K562 (cell line): ENCODE measurements around the gene BZW2. TPM values are rescaled to one million over a fixed set of nuclear protein-coding genes. Genes with fewer than 3 reads are reported as not detected.

Experiments used
- ARID3B ChIP-seq: fragments of 250-450 bp; sonication (Bioruptor Pico); IDR thresholded peaks from 2 replicates; pipeline ENCODE4 v1.4.0; 2020; ENCODE audit warnings: borderline replicate concordance
- ASH1L ChIP-seq: fragments of 450-650 bp; IDR thresholded peaks from 2 replicates; pipeline ENCODE4 v1.6.1; 2018; ENCODE audit warnings: borderline replicate concordance, mild to moderate bottlenecking, low read depth; ENCODE audit not compliant: partially characterized antibody
- IFI16 ChIP-seq: fragments of 250-450 bp; sonication (Bioruptor Pico); IDR thresholded peaks from 2 replicates; pipeline ENCODE4 v2.1.2; 2022; ENCODE audit warnings: mild to moderate bottlenecking, inconsistent platforms
- JUND ChIP-seq, 2 experiments: IDR thresholded peaks; 2 replicates in 1 of 2; 3 replicates in 1 of 2; pipeline ENCODE4 v1.6.1; 2011; ENCODE audit warnings: borderline replicate concordance in 2 of 2, low read depth in 2 of 2, low read length in 2 of 2, improper control_type of control experiment in 1 of 2, missing biosample characterization in 1 of 2, missing genetic modification characterization in 1 of 2, missing genetic modification reagents in 1 of 2
- KLF16 ChIP-seq: IDR thresholded peaks from 2 replicates; pipeline ENCODE4 v1.6.1; 2016; ENCODE audit warnings: antibody characterized with exemption
- NFYB ChIP-seq: IDR thresholded peaks from 2 replicates; pipeline ENCODE4 v1.6.1; 2011; ENCODE audit warnings: mild to moderate bottlenecking, moderate library complexity; ENCODE audit not compliant: insufficient read length; ENCODE audit errors: extremely low read depth
- PBX2 ChIP-seq, 2 experiments: IDR thresholded peaks in 1 of 2; conservative IDR thresholded peaks in 1 of 2; 2 replicates each; pipeline ENCODE4 v1.6.1; 2016; ENCODE audit warnings: low read depth in 2 of 2, mild to moderate bottlenecking in 1 of 2, missing compliant biosample characterization in 1 of 2, missing genetic modification characterization in 1 of 2, moderate library complexity in 1 of 2
- POLR3A ChIP-seq: IDR thresholded peaks from 2 replicates; pipeline ENCODE4 v1.6.1; 2011; ENCODE audit warnings: borderline replicate concordance, mild to moderate bottlenecking, moderate library complexity; ENCODE audit not compliant: insufficient read length, insufficient read depth; ENCODE audit errors: extremely low read depth
- RHOXF2B ChIP-seq: fragments of 250-450 bp; sonication (Bioruptor Pico); conservative IDR thresholded peaks from 2 replicates; pipeline ENCODE4 v1.5.1; 2021
- SMARCA5 ChIP-seq: fragments of 450-650 bp; IDR thresholded peaks from 2 replicates; pipeline ENCODE4 v1.6.1; 2016
- TBP ChIP-seq: optimal IDR thresholded peaks from 2 replicates; pipeline ENCODE3; 2011; ENCODE audit warnings: low read depth, low read length, improper control_type of control experiment
- THAP7 ChIP-seq: fragments of 250-450 bp; sonication (Bioruptor Pico); IDR thresholded peaks from 2 replicates; pipeline ENCODE4 v1.5.0; 2021
- ZNF407 ChIP-seq: fragments of 450-650 bp; IDR thresholded peaks from 2 replicates; pipeline ENCODE4 v1.6.1; 2016; ENCODE audit warnings: low read depth
- ZNF717 ChIP-seq: fragments of 250-450 bp; sonication (Bioruptor Pico); IDR thresholded peaks from 2 replicates; pipeline ENCODE4 v1.5.0; 2021
- polyA plus RNA-seq, 8 experiments: library from polyadenylated mRNA; depleted of rRNA in 4 of 8; stranded (reverse) in 5 of 8; unstranded in 3 of 8; fragments of >200 nt; fragmentation: Nextera tagmentation in 2 of 8; fragmentation: Illumina TruSeq in 1 of 8; extraction: Ambion mirVana in 2 of 8; extraction: Trizol in 1 of 8; gene quantifications; 2 replicates each; pipeline versions ENCODE4 v1.2.1 to v1.2.3, GENCODE V29; 2011 to 2014; ENCODE audit warnings: inconsistent platforms in 1 of 8, missing spikeins in 1 of 8
- total RNA-seq, 7 experiments: library from RNA; depleted of rRNA in 6 of 7; stranded (reverse); fragments of >200 nt in 6 of 7; fragmentation: Illumina TruSeq in 2 of 7; extraction: Trizol in 2 of 7; gene quantifications; 2 replicates each; pipeline versions ENCODE4 v1.2.1 to v1.2.3, GENCODE V29; 2011 to 2021; ENCODE audit warnings: low replicate concordance in 1 of 7

The BZW2 gene
- total and polyA plus RNA-seq, 9 of the 15 experiments (the other 6 are each of a cell fraction or from before 2014, with no cell fraction given) = 140 to 316 (median 173) TPM

GRCh38 chr7:16657656-16658279, 11.8 kb downstream of the BZW2 start (continued):
- TF ChIP-seq ZNF407 = no peak
- no peak for TF ChIP-seq ASH1L
- TF ChIP-seq KLF16 = no peak
- TF ChIP-seq SMARCA5 = peak; percentile 33; the same call in 1 of the 2 replicates
- TF ChIP-seq THAP7 (CRISPR knock-in tag) = no peak
- no peak for TF ChIP-seq POLR3A
- no peak for TF ChIP-seq ARID3B
- no peak for TF ChIP-seq TBP
- no peak for TF ChIP-seq PBX2 (CRISPR knock-in tag; IDR thresholded peaks at IDR 0.05; ENCODE audit: low read depth)
- TF ChIP-seq PBX2 (tag; conservative IDR thresholded peaks at IDR 0.05; ENCODE audit: low read depth) = peak; percentile 86
- peak; percentile 87 for TF ChIP-seq JUND (IDR thresholded peaks at IDR 0.05; ENCODE audit: borderline replicate concordance, low read depth, low read length)
- peak; percentile 87; the same call in 2 of the 3 replicates for TF ChIP-seq JUND (tag; IDR thresholded peaks at IDR 0.05; ENCODE audit: borderline replicate concordance, low read depth, low read length)
- no peak for TF ChIP-seq NFYB
- TF ChIP-seq IFI16 = no peak
- no peak for TF ChIP-seq ZNF717 (CRISPR knock-in tag)
- TF ChIP-seq RHOXF2B (CRISPR knock-in tag) = no peak
